ENCODE measurements around the gene MYO1E.
"Not testable (repeated sequence)": the region's sequence is repeated elsewhere in the genome, so short reads cannot be mapped to it uniquely, and the experiment has no call there.

Gene MYO1E

GRCh38 chr15:59162080-59162479 is 210.6 kb downstream of the MYO1E start:
- not testable (repeated sequence) for DNase-seq (ENCODE audit: low spot score)

DNA sequence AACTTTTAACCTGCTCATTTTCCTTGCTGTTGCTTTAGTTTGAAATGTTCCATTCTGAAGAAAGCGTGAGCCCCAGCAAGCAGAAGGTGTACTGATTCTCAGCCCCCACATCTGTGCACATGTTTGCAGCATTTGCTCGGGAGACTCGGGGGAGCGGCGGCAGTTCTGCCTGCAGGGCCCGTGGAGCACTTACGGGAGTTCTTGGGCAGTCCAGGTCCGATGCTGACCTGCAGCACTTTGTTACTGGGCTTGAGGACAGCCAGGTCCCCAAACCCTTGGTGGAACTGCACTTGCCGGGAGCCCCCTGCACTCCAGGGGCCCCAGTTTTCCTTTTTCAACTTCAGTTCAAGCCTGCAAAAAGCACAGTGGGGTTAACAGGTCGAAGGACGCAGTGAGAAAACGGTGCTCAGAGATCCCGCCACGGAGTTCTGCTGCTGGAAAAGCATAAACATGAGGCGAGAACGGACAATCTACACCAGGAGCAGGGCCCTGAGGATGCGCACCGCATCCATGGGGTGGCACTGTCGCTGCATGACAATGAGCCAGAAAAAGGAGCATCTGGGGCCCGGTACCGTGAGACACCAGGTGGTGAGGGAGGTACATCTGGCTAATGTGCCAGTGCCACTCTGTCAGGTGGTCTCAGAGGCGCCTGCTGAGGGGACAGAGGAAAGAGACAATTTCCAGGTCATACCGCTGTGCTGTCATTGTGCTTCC is 211.6 kb downstream of the MYO1E start:
- DNase-seq (ENCODE audit: low spot score): no peak

DNA sequence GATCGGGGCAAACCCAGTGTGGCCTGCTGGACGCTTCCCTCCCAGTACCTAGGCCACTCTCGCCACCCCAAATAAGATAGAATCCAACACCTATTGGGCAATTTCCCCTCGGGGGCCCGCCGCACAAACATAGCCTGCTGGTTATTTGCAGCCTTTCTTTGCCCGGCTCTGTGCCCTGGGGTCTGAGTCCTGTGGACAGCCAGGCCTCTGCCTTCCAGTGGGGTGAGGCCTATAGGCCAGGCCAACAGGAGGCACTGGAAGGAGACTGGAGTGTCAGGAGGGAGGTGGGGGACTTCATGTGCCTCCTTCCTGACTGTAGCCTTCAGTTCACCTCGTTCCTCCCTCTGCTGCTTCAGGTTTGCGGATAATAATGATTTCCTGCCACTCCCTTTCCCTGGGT is 213.5 kb downstream of the MYO1E start:
- no peak for DNase-seq (ENCODE audit: low spot score)

GRCh38 chr15:59158701-59159034 is 214.0 kb downstream of the MYO1E start:
- DNase-seq (ENCODE audit: low spot score): no peak

GRCh38 chr15:59157840-59158700 is 214.6 kb downstream of the MYO1E start:
- no peak for DNase-seq (ENCODE audit: low spot score)

DNA sequence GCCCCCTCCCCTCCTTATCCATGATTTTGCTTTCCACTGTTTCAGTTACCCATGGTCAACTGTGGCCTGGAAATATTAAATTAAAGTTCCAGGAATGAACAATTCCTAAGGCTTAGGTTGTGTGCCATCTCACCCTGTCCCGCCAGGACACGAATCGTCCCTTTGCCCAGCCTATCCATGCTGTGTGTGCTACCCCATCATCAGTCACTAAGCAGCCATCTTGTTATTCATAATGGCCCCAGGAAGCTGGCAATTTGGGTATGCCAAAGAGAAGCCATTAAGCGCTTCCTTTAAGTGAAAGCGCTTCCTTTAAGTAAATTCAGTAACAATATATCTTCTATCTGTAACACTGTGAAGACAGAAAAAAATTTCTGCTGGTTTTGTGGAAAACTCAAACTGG is 215.3 kb downstream of the MYO1E start:
- no peak for DNase-seq (ENCODE audit: low spot score)

- no peak for DNase-seq (ENCODE audit: low spot score)
Measured at GRCh38 chr15:59155431-59155830, 217.2 kb downstream of the MYO1E start.

- no peak for DNase-seq (ENCODE audit: low spot score)
Measured at GRCh38 chr15:59154243-59154642, 218.4 kb downstream of the MYO1E start.

DNA sequence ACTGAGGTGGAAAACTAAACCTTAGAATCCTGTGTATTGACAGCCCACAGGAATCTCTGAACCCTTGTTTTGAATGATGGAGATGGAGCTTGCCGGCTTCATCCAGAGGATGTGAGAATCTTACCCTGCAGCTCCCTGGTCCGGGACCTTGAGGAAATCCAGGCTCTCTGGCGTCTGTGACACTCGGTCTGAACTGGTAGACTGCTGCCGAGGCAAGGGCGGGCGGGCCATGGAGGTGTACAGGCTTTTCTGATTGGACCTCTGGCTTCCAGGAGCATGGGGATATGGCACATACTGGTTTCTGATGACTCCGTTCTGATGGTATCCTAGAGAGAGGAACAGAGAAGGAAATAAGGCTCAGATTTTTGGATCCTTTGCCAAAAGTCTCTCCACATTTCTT is 219.2 kb downstream of the MYO1E start:
- no peak for DNase-seq (ENCODE audit: low spot score)

DNA sequence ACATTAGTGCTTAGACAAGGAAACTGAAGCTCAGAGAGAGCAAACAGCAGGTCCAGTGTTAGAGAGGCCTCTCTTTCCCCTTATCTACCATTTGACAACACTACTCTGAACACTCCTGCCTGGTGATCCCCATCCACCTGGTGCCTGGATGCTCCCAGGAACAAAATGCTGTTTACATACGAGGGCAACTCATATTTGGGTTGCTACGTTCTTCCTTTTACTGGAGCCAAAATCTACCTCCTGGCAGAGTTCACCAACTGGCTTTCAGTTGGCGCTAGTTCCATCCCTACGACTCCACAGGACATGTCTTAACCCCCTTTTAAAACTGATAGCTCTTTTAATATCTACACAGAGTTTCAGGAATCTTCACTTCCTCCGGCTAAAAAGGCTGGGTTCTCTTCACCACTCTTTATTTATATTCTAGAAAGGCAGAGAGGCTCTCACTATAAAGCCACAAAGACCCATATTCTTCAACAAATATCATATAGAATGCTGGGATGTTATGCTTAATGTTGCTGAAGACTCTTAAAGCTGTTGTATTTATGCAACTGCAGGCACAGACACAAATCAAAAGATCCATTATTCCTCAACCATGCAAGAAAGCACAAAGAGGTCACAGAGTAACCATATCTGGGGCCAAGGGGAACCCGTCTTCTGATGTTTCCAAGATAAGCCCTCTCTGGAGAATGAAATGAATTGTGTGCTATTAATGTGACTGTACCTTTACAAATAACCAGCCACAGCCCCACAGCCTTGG is 219.8 kb downstream of the MYO1E start:
- no peak for DNase-seq (ENCODE audit: low spot score)

GRCh38 chr15:59150185-59150584 is 222.5 kb downstream of the MYO1E start:
- no peak for DNase-seq (ENCODE audit: low spot score)

DNA sequence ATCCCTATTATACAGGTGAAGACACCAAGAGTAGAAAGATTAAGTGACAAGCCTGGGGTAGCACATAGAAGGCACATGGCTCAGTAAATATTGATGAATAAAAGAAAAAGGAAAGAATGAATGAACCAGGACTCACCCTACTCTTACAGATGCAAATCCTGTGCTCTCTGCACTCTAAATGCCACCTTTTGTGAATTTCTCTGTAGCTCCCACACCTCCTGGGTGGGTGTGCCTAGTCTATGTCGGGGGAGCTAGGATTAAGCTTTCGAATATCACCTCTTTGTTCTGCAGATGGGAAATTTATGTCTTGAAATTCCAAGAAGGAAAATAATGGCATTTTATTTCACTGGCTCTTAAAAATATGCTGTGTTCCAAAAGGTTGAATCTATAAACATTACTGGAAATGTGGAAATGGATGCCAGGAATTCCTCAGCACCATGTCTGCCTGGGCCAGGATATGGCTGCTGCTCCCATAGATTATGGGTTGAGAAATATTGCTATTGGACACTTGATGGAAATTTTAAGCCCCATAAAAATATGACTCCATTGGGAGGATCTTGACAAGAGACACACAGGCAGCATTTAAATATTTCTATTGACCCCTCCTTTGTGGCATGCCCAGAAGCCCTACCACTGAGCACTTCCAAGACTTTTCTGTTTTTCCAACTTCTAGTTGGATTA is 224.4 kb downstream of the MYO1E start:
- no peak for DNase-seq (ENCODE audit: low spot score)

GRCh38 chr15:59147666-59148065 is 225.0 kb downstream of the MYO1E start:
- no peak for DNase-seq (ENCODE audit: low spot score)

DNA sequence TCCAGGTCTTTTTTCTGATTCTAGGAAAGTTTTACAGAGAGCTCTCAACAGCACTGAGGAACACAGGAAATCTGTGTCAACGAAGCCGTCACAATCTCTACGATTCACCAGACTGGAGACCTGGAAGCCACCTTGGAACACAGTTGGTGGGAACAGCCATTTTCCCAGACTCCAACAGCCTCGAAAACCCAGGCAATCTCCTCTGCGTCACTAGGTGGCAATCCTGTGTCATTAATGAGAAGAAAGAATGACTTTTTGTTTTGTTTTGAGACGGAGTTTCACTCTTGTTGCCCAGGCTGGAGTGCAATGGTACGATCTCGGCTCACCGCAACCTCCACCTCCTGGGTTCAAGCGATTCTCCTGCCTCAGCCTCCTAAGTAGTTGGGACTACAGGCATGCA is 228.1 kb downstream of the MYO1E start:
- not testable (repeated sequence) for DNase-seq (ENCODE audit: low spot score)

GRCh38 chr15:59143281-59143680 is 229.4 kb downstream of the MYO1E start:
- no peak for DNase-seq (ENCODE audit: low spot score)

DNA sequence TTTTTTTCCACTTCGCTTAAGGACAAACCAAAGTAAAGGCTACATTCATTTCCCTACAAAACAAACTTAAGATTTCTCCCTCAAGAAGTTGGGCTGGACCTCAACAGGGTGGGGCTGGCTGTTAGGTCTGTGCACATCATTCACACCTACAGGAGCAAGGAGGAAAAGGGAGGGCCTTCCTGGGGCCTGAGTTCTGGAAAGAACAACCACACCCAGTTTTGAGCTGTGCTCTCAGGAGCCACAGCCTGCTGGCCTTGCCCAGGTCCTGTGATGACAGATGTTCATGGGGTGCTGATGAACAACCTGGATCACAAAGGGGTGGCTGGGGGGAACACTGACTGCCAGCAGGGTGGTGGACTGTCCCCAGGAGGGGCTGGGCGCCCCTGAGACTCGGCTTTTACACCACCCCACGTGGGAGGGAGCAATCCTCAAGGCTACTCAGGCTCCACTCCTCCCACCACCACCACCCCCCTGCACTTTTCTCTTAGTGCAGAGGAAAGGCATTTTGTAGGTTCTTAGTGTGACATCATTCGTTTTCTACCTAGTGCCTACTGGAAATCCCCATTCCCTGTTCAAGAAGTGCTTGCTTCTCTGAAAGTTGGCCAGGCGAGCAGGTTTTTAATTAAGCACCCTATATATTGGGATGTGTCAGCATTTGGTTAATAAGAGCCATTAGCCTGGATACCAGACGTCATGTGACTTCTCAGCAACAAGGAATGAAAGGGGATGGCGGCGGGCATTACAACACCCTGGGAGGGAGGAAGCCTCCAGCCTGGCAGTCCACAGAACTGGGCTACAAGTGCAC is 232.0 kb downstream of the MYO1E start:
- DNase-seq (ENCODE audit: low spot score): no peak

GRCh38 chr15:59138243-59138642 is 234.4 kb downstream of the MYO1E start:
- no peak for DNase-seq (ENCODE audit: low spot score)

DNA sequence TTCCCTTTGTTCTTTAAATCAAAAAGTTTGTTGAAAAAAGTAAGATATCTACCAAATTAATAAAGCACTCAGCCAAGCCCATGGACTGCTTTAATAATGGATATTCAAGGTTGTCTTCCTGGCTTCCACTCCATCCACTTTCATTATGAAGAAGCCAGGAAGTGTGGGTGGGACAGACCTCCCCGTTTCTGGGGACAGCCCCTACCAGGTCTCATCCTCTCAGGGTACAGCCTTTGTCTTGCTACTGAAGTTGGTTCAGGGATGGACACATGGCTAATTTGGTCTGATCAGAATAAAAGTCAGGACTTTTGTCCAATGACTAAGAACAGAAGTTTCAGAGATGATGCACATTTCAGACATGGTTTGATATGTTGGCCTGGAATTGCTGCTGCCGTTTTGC is 235.1 kb downstream of the MYO1E start:
- no peak for DNase-seq (ENCODE audit: low spot score)

DNA sequence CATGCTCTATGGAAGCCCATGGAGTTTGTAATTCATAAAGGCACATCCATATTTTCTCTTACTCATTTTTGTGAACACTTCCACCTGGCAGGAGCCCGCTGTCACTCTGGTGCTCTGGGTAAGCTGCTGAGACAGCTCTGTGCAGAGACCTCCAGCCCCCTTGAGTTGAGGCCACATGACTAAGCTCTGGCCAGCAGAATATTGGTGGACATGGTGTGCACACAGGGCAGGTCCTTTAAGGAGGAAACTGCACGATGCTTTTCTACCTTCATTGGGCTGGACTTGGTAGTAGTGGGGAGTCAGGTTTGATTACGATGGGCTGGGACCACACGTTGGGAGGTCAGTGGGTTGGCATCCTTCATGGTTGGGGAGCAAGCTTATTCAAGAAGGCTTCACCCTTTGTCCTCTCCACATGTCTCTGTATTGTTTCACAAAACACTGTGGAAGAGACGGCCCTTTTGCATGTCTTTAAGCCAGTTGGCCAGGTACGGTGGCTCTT is 238.7 kb downstream of the MYO1E start:
- no peak for DNase-seq (ENCODE audit: low spot score)

DNA sequence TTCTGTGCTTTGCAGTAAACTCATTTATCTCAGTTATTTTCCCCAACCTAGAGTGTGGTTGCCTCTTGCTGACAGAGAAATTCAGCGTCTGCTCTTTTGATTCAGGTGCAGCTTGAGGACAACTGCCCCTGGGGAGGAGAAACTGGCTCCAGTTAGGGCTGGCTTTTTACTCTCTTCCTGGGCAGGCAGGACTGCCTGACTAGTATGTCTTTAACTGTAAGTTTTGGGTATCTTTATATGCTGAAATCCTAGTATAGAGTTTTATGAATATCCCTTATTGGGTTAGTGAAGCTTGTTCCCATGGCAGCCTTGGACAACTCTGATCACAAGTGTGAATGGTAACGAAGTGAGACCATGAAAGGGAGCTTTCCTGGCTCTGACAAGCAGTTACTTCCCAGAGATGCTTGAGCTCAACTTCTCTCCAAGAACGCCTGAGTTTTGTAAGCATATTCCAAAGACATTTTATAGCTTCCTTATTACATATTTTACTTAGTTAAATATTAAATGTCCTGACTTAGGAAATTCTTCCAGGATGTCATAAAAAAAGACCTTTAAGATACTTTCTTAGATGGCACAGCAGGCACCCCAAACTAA is 240.6 kb downstream of the MYO1E start:
- DNase-seq (ENCODE audit: low spot score): no peak

DNA sequence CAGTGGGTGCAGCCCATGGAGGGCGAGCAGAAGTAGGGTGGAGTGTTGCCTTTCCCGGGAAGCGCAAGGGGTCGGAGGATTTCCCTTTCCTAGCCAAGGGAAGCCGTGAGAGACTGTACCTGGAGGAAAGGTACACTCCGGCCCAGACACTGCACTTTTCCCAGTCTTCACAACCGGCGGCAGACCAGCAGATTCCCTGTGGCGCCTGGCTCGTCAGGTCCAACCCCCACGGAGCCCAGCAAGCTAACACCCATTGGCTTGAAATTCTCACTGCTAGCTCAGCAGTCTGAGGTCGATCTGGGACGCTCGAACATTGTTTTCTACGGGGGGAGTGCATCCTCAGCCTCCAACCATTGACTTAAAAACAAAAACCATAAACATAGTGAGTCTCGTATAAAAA is 241.2 kb downstream of the MYO1E start:
- DNase-seq (ENCODE audit: low spot score): no peak
